IPS-18a (cell line): Measurements from ENCODE around the gene CRTC2.

Experiments
- H3K27ac ChIP-seq: one replicate; pipeline ENCODE4 v1.5.1; 2013; ENCODE audit warnings: low read length
- H3K27me3 ChIP-seq: one replicate; pipeline ENCODE4 v1.6.1; 2013; ENCODE audit warnings: mild to moderate bottlenecking, low read length; ENCODE audit not compliant: control insufficient read depth, insufficient read depth
- H3K36me3 ChIP-seq: one replicate; pipeline ENCODE4 v1.6.1; 2013; ENCODE audit warnings: low read depth, low read length; ENCODE audit not compliant: control insufficient read depth
- H3K4me1 ChIP-seq: one replicate; pipeline ENCODE4 v1.6.1; 2013; ENCODE audit warnings: low read depth, low read length; ENCODE audit not compliant: control insufficient read depth
- H3K4me3 ChIP-seq: one replicate; pipeline ENCODE4 v1.5.1; 2013; ENCODE audit warnings: low read length
- H3K9ac ChIP-seq: one replicate; pipeline ENCODE4 v1.6.1; 2013; ENCODE audit warnings: mild to moderate bottlenecking, low read length, moderate library complexity
- H3K9me3 ChIP-seq: one replicate; pipeline ENCODE4 v1.6.1; 2013; ENCODE audit warnings: low read depth, low read length; ENCODE audit not compliant: control insufficient read depth

The CRTC2 gene

DNA sequence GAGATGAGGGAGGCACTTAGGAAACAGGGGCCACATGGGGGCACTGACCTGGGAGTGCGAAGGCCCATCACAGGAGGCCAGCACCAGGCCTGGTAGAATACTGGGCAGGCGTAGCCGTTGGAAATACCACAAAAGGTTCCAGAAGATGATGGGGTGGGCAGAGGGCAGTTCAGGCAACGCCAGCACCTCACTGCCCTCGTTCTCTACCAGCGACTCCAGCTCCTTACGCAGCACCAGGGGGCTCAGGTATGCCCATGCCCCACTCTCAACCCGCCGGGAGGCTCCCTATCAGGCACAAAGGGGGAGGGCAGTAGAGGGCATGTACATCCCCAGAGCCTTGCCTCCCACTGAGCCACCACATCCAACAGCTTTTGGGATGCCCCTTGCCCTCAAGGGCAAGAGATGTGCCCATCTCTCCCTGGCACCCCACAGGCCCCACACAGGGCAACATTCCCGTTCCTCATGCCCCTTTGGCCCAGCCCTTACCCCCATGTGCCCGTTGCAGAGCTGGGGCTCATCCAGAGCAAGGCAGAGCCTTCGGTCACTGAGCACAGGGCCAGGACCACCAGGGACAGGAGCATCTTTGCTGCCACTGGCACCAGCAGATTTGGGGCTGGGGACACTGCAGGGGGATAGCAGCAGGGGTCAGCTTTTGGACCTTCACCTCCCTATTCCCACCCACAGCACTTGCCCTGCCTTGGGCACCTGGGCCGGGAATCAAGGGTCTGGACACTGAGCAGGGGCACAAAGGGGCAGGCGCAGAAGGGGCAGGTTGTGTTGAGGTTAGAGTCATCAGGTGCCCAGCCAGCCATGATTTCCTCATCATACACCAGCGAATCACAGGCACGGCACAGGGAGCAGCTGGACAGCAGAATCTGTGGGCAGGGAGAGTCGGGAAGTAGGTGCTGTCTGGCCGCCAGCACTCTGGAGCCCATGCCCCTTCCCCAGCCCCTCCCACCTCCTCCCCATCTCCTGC, 26.0 kb downstream of the CRTC2 start:
- H3K27ac ChIP-seq = no peak overlapping the region
- H3K9ac ChIP-seq = no peak overlapping the region
- no peak overlapping the region for H3K4me3 ChIP-seq
- no peaks in the 10 kb centered on the region for H3K9me3 ChIP-seq
- no peaks in the 10 kb centered on the region for H3K4me1 ChIP-seq
- peaks cover 52% of the 10 kb centered on the region for H3K36me3 ChIP-seq
- H3K27me3 ChIP-seq = no peaks in the 10 kb centered on the region

DNA sequence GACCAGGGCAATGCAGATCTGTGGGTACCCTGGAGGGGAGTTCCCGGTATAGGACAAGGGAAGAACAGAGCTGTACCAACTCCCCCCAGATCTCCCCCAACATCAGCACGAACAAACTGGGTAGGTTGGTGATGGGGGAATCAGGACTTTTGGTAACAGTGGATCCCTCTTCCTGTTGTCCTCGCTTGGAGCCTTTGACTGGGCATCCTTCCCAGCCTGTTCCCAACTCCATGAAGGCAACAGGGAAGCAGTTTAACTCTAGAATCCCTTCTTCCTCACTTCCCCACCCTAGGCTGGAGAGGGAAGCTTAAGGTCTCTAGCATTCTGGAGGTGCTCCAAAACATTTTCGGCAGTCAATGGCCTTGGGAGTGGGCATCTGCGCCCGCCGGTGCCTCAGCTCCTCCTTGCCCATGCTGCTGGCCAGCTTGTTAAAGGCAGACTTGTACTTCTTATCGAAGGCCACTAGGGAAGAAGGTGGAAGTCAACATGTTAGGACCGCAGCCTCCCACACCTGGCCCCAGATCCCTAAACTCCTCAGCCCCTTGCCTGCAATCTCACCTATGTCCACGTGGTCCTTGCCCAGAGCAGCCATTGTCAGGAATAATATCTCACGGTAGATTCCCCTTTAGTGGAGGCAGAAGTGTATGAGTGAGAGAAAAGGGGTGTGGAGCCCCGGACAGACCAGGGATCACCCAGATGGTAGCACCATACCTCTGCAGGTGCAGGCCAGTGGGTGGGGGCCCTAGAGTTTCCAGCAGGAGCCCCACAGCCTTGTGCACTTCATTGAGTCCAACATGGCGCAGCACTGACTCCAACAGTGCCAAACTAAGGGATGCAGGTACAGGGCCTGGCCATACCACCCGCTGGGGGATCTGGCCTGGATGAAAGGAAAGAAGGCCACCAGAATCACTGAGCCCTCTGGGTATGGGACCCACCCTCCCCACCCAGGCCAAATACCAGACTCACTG, 28.1 kb downstream of the CRTC2 start:
- H3K27me3 ChIP-seq = no peaks in the 10 kb centered on the region
- no peak overlapping the region for H3K27ac ChIP-seq
- H3K36me3 ChIP-seq = peaks cover 31% of the 10 kb centered on the region

DNA sequence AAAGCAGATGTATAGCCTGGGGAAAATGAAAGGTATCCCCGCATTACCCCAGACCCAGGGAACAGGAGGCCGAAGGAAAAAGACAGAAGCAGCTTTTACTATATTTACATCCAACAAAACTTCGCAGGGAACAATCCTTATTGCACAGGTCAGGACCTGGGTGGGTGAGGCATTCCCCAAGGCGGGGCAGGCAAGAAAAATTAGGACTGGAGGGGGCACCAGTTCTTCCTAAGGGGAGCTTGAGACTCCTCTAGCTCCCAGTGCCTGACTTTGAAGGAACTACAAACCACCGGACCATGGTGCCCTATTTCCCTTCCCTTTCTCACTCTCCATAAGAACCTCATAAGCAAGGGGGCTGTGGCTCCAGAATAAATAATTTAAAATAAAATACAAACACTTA, 29.0 kb downstream of the CRTC2 start:
- peaks cover 26% of the 10 kb centered on the region for H3K36me3 ChIP-seq
- H3K4me3 ChIP-seq = no peak overlapping the region
- no peak overlapping the region for H3K27ac ChIP-seq
- no peaks in the 10 kb centered on the region for H3K4me1 ChIP-seq
- no peak overlapping the region for H3K9ac ChIP-seq
- H3K27me3 ChIP-seq = no peaks in the 10 kb centered on the region
- H3K9me3 ChIP-seq = no peaks in the 10 kb centered on the region

More for the DNA sequence above, 28.1 kb downstream of the CRTC2 start:
- Histone ChIP-seq H3K4me1 (no peaks in the 10 kb centered on the region), H3K9me3 (no peaks in the 10 kb centered on the region), H3K9ac (no peak overlapping the region), H3K4me3 (no peak overlapping the region)

DNA sequence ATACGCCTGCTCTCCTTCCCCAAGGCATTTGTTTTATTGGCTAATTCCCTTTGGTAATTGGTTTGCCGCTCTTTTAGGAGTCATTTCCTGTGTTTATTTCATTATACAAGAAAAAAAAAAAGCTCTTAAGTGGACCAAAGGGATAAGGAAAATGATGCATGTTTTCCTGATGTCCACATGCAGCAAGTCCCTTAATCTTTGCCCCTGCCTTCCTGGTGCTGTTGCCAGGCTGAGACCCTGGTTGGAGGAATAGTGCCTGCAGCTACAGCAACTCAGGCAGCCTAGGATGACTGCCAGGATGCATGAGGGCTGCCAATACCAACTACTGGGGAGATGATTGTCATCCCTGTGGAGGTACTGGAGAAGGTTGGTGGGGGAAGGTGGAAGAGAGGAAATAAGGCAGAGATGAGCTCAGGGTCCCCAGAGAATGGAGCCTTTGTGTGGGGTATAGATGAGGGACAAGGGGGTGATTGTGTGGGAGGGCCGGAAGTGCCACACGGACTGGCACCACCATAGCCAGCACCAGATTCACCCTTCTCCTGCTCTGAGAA, 29.5 kb downstream of the CRTC2 start:
- no peaks in the 10 kb centered on the region for H3K4me1 ChIP-seq
- peaks cover 21% of the 10 kb centered on the region for H3K36me3 ChIP-seq
- no peak overlapping the region for H3K9ac ChIP-seq
- H3K9me3 ChIP-seq = no peaks in the 10 kb centered on the region
- no peak overlapping the region for H3K27ac ChIP-seq
- H3K27me3 ChIP-seq = no peaks in the 10 kb centered on the region
- H3K4me3 ChIP-seq = no peak overlapping the region

DNA sequence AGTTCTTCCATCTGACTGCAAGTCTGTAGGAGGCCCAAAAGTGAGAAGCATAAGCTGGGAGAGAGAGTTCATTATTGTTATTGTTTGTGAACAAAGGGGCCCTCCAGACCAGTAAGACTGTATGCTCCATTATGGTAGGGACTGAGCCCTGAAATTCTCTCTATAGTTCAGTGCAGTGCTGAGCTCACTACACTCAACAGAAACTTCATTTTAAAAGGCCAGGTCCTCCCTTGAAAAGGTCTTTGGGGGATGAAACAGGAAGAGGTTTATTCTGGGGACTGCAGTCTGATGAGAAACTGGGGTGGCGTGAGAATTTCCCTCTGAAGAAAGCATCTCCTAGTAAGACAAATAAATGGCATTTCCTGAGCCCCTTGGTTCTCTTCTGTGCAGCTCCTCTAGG, 30.2 kb downstream of the CRTC2 start:
- H3K9me3 ChIP-seq = no peaks in the 10 kb centered on the region
- no peaks in the 10 kb centered on the region for H3K27me3 ChIP-seq
- H3K27ac ChIP-seq = no peak overlapping the region
- peaks cover 20% of the 10 kb centered on the region for H3K36me3 ChIP-seq
- H3K4me3 ChIP-seq = no peak overlapping the region
- H3K9ac ChIP-seq = no peak overlapping the region
- no peaks in the 10 kb centered on the region for H3K4me1 ChIP-seq

DNA sequence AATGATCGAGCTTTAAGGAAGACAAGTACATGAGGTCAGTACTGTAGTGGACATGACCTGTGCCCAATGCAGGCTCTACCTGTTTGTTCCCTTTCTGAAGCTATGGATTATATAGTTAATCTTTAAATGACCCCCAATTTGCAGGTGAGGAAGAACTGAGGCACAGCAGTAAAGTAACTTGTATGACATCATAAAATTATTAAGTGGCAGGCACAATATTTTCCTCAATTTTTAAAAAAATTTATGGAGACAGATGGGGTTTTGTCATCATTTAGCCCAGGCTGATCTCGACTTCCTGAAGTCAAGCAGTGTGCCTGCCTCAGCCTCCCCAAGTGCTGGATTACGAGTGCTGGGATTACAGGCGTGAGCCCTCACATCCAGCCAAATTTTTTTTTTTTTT, 32.0 kb downstream of the CRTC2 start:
- H3K36me3 ChIP-seq = peaks cover 8% of the 10 kb centered on the region
- H3K27me3 ChIP-seq = no peaks in the 10 kb centered on the region
- H3K9me3 ChIP-seq = no peaks in the 10 kb centered on the region
- H3K27ac ChIP-seq = no peak overlapping the region
- peaks cover 1% of the 10 kb centered on the region for H3K4me1 ChIP-seq
- H3K9ac ChIP-seq = no peak overlapping the region
- no peak overlapping the region for H3K4me3 ChIP-seq

DNA sequence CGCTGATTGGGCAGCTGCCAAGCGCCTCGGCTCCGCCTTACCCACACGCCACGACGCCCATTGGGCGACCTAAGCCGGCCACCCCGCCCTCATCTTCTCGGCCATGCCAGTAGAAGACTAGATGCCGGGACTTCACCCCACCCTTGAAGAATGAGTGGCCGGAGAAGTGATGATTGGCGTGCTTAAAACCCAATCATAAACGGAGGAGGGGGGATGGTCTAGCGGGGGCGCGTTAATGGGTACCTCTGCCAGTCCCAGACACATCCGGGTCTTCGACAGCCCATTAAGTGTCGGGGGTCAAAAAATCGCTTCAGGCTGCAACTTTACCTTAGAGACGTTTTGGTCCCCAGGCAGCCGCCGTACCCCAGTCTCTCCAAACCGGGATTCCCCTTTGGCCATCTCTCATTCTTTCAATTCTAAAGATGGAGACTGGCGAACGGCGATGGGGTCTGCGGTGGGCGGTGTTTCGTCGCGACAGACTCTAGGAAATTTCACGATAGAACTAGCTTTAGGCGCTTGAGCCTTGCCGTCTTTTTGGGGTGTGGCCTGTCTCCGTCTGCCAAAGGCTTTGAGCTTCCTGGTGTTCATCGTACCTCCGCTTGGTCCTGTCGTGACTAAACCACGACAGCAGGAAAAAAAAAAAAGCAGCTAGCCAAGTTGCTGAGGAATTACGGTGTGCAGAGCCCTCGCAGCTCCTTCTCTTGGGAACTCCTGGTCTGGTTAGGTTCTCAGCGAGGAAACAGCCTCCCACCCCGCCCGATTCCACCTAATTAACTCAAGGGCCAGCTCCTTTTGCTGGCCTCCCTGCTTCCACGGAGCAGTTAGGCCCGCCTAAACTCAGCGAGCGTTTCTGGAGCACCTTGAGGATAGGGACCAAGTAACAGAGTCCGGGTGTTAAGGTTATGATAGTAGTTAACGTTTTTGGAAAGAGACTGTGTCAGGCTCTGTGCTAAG, 35.2 kb downstream of the CRTC2 start, which contains the start of gene GATAD2B:
Gene GATAD2B (minus strand): TSS at position 1 of the 954 bp plus-strand sequence. CDS start 94,625 bp downstream, outside the sequence.
- H3K36me3 ChIP-seq = no peaks in the 10 kb centered on the region
- H3K27ac ChIP-seq = peak within 1 kb of the TSS; percentile 93
- peaks cover 15% of the 10 kb centered on the region for H3K4me1 ChIP-seq
- H3K4me3 ChIP-seq = peak within 1 kb of the TSS; percentile 98
- H3K9ac ChIP-seq = peak within 1 kb of the TSS; percentile 96
- no peaks in the 10 kb centered on the region for H3K27me3 ChIP-seq
- H3K9me3 ChIP-seq = no peaks in the 10 kb centered on the region

DNA sequence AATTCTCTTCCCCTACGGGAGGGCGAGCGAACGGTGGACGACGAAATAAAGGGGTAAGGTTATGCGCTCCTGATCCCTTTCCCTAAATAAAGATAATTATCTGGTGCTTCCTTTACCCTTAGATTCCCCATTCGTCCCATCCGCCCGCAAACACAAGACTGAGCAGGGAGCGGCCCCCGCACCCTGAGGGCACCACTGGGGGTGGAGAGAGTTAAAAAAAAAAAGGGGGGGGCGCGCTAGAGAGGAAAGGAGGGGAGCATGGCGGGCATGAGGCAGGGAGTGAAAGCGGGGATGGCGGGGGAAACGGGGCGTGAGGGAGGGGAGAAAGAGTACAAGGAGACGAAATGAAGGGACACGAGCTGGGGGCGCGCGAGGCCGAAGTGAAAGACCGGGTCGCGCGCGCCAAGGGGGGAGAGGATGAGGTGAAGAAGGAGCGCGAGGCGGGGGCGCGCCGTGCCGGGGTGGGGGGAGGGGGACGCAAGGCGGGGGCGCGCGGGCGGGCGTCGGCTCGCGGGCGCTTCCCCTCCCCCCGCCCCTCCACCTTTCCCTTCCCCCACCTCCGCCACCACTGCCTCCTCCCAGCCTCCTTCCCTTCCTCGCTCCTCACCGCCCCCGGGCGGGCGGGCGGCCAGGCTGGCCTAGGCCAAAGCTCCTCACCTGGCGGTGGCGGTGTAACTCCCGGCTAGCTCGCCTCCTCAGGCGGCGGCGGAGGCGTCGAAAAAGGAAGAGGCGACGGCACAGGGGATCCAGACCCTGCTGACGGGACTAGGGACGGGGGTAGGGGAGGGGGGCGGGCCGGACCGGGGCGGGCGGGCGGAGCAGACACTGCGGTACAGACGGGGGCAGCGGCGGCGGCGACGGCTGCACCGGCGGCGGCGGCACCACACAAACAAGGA, 36.1 kb downstream of the CRTC2 start:
- peaks cover 5% of the 10 kb centered on the region for H3K36me3 ChIP-seq
- H3K27ac ChIP-seq = peak overlapping the region; percentile 78
- H3K4me1 ChIP-seq = peaks cover 15% of the 10 kb centered on the region
- H3K4me3 ChIP-seq = peak overlapping the region; percentile 98
- no peaks in the 10 kb centered on the region for H3K9me3 ChIP-seq
- H3K27me3 ChIP-seq = no peaks in the 10 kb centered on the region
- peak overlapping the region; percentile 96 for H3K9ac ChIP-seq

DNA sequence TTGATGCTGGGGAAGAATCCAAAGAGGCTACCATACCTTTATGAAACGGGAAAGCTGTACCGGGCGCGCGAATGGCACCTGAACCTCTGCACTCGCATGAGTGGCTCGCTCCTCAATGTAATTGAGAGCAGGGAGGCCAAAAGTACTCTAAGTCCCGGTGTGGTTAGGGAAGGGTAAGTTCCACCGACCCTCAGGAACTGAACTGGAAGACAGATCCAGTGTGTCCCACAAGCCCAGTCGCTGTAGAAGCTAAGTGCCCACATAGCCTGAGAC, 36.7 kb downstream of the CRTC2 start:
- Histone ChIP-seq H3K36me3 (peaks cover 5% of the 10 kb centered on the region), H3K9me3 (no peaks in the 10 kb centered on the region), H3K9ac (peak overlapping the region; percentile 96), H3K27ac (peak overlapping the region; percentile 78), H3K4me1 (peaks cover 15% of the 10 kb centered on the region), H3K27me3 (no peaks in the 10 kb centered on the region), H3K4me3 (peak overlapping the region; percentile 98)
